ENCODE results near the gene C4orf50. TPM values are rescaled to one million over a fixed set of nuclear protein-coding genes. Genes with fewer than 3 reads are reported as not detected.
"Not testable (repeated sequence)": the region's sequence is repeated elsewhere in the genome, so short reads cannot be mapped to it uniquely, and the experiment has no call there.

Gene C4orf50
- total RNA-seq, 1 donor from 2014 or later: 0.03 TPM

DNA sequence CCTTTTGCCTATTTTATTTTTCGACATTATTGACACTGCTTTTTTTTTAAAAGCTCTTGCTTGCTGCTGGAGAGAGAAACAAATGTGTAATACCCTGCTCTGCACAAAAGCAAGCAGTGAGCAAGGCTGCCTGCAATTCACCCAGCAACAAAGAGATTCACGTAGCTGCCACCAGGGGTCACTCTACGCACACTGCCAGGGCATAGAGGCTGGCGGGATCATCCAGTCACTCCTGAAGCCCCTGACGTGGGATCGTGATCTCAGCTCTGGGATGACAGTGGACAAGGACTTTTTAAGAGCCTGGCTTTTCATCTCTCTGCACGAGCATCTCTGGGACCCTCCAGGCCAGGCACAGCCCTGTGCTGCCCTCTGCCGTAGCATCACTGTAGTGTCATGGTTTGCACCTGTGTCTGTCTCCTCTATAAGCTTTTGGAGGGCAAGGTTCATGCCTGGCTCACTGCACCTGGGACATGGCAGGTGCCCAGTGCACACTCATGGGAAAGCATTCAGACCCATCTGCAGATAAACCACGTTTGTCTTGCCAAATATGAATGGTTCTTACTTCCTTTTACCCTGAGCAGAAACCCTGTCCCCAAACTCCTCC lies 19.8 kb downstream of the C4orf50 start:
- DNase-seq (ENCODE audit: low spot score): peak; percentile 77
- intact Hi-C loops (cut with DNase I): loop anchor here (5.0 kb wide), 2 partner anchors 89 to 329 kb away; no protein-coding TSS in a partner anchor

- DNase-seq (ENCODE audit: low spot score): peak; percentile 44
- intact Hi-C loops (cut with DNase I): loop anchor here (5.0 kb wide), 2 partner anchors 91 to 331 kb away; no protein-coding TSS in a partner anchor
These were observed 21.6 kb downstream of the C4orf50 start for GRCh38 chr4:5996641-5997040.

GRCh38 chr4:5995901-5996623 lies 22.2 kb downstream of the C4orf50 start:
- intact Hi-C loops (cut with DNase I): loop anchor here (5.0 kb wide), 2 partner anchors 91 to 331 kb away; no protein-coding TSS in a partner anchor

DNA sequence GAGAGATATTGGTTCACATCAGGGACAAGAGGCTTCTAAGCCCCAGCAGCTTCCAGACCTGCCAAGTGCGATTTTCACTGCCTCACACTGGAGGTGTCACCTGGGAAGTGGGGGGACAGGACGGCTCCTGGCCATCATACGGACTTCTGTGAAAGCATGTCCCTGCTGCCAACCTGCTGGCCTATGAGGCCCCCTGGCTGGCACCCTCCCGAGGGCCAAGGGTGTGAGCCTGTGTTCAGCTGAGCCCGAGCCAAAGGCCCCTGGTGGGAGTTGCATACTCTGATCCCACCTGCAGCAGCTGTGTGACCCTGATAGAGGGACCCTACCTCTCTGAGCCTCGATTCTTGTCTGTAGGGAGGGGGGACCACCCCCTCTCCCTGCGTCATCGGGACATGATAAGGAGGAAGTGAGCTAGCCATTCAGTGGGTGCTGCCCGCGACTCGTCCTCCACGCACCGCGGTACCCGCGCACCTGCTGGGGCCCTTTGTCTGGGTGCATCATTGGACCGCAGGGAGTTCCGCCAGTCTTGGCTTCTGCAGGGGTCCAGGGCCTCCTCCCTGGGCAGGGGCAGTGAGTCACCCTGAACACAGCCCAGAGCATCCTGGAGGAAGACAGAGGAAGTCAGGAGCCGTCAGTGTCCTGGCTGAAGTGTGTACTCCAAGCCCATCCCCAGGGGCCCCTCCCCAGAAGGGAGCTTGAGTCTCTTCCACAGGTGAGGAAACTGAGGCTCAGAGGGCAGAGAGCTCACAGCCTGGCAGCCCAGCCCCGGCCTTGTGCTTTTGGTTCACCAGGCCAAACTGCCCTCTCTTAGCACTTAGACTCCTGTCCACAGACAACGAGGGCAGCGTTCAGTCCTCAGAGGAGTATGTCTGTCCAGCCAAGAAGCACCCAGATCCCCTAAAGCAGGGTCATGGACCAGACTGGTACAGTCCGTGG lies 24.1 kb downstream of the C4orf50 start:
- intact Hi-C loops (cut with DNase I): no loop called here
- peak; percentile 69 for DNase-seq (ENCODE audit: low spot score)

More at GRCh38 chr4:5995901-5996623, 22.2 kb downstream of the C4orf50 start:
- peak; percentile 71 for DNase-seq (ENCODE audit: low spot score)

DNA sequence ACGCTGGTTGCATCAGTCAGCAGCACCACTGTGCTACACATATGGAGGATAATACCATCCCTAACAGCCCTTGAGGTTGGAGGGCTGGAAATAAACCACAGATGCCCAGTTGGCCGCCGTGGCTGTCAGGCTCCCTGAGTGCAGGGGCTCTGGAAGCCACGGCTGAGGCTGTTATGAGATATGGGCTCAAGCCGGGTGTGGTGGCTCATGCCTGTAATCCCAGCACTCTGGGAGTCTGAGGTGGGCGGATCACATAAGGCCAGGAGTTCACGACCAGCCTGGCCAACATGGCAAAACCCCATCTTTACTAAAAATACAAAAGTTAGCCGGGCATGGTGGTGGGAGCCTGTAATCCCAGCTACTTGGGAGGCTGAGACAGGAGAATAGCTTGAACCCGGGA lies 24.9 kb downstream of the C4orf50 start:
- intact Hi-C loops (cut with DNase I): not testable (repeated sequence)
- peak; percentile 39 for DNase-seq (ENCODE audit: low spot score)

GRCh38 chr4:5992828-5993321 lies 25.4 kb downstream of the C4orf50 start:
- intact Hi-C loops (cut with DNase I): no loop called here
- peak; percentile 68 for DNase-seq (ENCODE audit: low spot score)

- DNase-seq (ENCODE audit: low spot score): peak; percentile 27
- intact Hi-C loops (cut with DNase I): no loop called here
These were observed 25.9 kb downstream of the C4orf50 start for GRCh38 chr4:5992171-5992827.

DNA sequence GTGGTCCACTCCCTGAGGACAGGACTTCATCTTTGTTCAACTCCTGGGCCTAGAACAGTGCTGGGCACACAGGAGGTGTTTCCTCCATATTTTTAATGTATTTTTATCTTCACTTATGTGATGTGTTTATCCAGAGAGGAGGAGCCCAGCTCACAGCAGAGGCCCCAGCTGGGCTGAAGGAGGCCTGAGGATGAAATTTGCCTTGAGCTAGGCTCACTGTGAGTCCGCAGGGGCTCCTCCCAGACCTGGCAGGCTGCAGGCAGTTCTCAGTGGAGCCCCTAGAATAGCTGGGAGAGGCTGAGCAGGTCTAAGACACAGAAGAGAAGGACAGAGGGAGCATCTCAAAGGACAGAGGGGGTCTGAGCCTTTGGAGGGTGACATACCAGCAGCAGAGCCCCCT lies 26.8 kb downstream of the C4orf50 start:
- DNase-seq (ENCODE audit: low spot score): peak; percentile 61
- intact Hi-C loops (cut with DNase I): no loop called here

DNA sequence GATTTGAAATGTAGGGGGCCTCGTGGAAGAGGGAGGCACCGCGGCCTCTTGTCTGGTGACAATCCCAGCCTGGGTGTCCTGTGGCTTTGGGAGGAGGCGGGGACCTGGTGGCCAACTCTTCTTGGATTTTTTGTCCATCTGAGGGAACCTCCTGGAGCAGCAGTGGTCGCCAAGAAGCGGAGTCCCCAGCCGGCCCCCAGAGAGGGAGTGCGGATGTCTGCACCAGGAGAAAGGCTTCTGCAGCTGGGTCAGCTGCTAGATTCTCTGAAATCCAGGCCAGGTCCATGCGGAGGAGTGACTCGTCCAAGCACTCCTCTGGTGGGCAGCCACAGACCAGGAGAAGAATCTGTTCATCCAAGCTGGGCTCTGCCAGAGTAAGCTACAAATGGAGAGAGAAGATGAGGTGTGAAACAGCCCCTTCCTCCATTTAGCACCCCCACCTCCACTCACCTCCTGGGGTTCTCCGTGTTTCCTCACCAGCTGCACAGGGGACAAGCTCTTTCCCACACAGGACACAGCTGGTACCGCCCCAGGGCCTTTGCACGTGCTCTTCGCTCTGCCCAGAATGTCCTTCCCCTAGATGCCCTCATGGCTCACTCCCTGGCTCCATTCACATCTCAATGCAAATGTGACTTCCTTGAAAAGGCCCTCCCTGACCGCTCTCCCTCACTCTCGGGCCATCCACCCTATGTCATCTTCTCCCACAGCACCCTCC lies 27.6 kb downstream of the C4orf50 start:
- DNase-seq (ENCODE audit: low spot score): peak; percentile 70
- intact Hi-C loops (cut with DNase I): no loop called here

DNA sequence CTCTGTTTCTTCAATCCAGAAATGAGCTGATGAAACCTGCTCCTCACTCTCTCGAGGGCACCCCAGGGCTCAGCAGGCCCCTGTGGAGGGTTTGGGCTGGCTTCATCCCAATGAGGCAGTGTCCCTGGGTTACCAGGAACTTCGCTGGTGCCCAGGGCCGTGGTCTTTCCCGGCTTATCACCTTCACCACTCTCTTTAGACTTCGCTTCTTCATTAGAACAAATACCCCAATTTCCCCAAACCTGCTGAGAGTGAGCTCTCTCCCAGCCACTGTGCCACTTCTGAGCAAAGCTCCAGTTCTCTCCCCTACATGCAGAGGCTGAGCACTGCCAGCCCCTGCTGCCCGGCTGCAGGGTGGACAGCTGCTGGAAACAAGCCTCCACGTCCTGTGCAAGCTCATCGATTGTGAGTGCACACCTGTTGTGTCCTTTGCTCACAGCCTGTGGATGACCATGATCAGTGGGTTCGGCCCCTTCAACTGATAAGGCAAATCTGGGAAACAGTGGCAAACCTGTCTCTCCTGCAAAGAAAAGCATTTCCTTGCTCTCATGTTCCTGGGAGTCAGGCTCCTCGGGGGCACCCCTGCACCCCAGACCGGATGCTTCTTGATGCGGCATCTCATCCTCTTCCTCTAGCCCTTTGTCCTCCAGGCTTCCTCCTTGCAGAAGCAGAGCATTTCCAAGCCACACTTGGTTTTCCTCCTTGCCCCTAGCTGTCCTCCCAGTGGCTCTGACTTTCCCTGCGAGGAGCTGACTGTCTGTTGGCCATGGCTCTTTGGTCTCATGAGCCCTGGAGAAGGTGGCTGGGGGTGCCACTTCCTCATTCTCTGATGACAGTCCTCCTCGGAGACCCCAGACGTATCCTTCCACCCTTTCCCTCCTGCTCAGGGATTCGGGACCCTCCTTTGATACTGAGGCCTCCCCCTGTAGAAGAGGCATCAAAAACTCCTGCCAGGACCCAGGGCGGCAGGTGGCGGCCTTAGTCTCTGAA lies 28.7 kb downstream of the C4orf50 start:
- peak; percentile 68 for DNase-seq (ENCODE audit: low spot score)
- intact Hi-C loops (cut with DNase I): no loop called here

DNA sequence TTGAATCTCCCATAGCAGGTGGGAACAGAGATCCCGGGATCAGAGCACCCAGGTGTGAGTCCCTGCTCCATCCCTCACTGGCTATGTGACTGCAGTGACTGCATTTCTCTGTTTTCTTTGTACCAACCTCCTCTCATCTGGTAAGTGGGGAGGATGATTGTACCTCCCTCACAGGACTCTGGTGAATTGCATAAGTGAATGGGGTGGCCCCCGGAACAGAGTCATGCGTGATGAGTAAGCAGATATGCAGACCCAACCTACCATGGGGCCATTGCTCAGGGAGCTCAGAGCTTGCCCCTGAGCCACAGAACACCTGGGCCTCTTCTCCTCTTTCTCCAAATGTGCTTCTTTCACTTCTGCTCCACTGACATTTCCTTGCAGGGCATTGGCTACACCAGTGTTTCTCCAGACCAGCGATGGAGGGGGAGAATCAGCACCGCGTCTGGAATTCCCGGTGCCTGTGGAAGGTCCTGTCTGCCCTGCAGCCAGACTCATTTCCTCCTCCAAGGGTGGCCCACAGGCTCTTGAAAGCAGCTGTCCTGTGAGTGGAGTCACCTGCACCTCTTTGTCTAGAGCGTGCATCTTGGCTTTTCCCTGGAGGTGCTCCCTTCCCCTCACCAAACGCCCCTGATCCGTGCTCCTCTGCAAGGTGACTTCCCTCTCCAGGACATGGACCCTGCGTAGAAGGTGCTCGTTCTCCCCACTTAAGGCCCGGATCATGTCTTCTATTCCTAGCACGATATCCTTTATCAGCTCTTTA lies 30.0 kb downstream of the C4orf50 start:
- peak; percentile 59 for DNase-seq (ENCODE audit: low spot score)
- intact Hi-C loops (cut with DNase I): no loop called here

- no peak for DNase-seq (ENCODE audit: low spot score)
- intact Hi-C loops (cut with DNase I): loop anchor here (5.0 kb wide), 1 partner anchor 163 kb away; no protein-coding TSS in a partner anchor
These were observed 33.4 kb downstream of the C4orf50 start for GRCh38 chr4:5984843-5985242.

GRCh38 chr4:5982156-5982973 lies 35.9 kb downstream of the C4orf50 start:
- DNase-seq (ENCODE audit: low spot score): no peak
- intact Hi-C loops (cut with DNase I): loop anchor here (5.0 kb wide), 1 partner anchor 160 kb away; no protein-coding TSS in a partner anchor

DNA sequence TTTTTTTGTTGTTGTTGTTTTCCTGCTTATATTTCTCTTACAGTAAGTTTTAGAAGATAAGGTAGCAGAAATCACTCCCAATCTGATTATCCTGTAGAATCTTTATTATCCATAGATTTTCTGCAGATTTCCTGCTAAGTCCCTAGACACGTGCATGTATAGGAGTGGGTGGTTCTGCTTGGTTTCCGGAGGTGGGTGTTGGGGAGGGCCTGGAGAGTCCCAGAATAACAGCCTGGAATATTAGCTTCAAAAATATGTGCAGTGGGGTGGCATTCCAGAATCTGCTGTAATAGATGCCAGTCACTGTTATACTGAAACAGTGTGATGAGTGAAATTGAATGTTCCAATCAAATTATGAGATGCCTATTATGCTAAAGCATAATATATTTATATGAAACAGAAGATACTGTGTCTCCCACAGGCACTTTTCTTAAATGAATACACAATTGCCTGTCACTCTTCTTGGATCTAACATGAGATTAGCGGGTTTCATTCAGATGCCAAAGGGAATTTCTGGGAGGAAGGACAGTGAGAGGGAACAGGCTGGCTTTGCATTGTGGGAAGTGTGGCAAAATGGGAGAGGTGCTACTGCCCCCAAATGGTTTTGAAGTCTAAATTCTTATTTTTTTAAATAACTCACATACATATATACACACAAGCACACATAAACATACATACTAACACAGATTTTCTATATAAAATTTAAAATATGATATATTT lies 37.6 kb downstream of the C4orf50 start:
- intact Hi-C loops (cut with DNase I): loop anchor here (5.0 kb wide), 1 partner anchor 158 kb away; no protein-coding TSS in a partner anchor
- peak; percentile 22 for DNase-seq (ENCODE audit: low spot score)

GRCh38 chr4:5979981-5980380 lies 38.2 kb downstream of the C4orf50 start:
- intact Hi-C loops (cut with DNase I): loop anchor here (5.0 kb wide), 1 partner anchor 158 kb away; no protein-coding TSS in a partner anchor
- peak; percentile 53 for DNase-seq (ENCODE audit: low spot score)
